ENCODE measurements around the gene RNF220. TPM values are rescaled to one million over a fixed set of nuclear protein-coding genes. Genes with fewer than 3 reads are reported as not detected.

The RNF220 gene
- total RNA-seq, 1 donor from 2014 or later: 84.4 TPM

- Mint-ChIP-seq H3K27ac (ENCODE audit: unreplicated experiment) (no peak overlapping the region), H3K36me3 (ENCODE audit: unreplicated experiment) (no peaks in the 10 kb centered on the region), H3K27me3 (ENCODE audit: unreplicated experiment) (peaks cover 72% of the 10 kb centered on the region), H3K4me1 (ENCODE audit: unreplicated experiment) (peaks cover 2% of the 10 kb centered on the region), H3K9me3 (ENCODE audit: unreplicated experiment) (no peaks in the 10 kb centered on the region), H3K4me3 (ENCODE audit: unreplicated experiment) (no peak overlapping the region)
- TF ChIP-seq, protein P1, sequence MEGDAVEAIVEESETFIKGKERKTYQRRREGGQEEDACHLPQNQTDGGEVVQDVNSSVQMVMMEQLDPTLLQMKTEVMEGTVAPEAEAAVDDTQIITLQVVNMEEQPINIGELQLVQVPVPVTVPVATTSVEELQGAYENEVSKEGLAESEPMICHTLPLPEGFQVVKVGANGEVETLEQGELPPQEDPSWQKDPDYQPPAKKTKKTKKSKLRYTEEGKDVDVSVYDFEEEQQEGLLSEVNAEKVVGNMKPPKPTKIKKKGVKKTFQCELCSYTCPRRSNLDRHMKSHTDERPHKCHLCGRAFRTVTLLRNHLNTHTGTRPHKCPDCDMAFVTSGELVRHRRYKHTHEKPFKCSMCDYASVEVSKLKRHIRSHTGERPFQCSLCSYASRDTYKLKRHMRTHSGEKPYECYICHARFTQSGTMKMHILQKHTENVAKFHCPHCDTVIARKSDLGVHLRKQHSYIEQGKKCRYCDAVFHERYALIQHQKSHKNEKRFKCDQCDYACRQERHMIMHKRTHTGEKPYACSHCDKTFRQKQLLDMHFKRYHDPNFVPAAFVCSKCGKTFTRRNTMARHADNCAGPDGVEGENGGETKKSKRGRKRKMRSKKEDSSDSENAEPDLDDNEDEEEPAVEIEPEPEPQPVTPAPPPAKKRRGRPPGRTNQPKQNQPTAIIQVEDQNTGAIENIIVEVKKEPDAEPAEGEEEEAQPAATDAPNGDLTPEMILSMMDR (IDR thresholded peaks at IDR 0.05): no peak
- no peak for DNase-seq (ENCODE audit: extremely low spot score, unreplicated experiment)
Observed at GRCh38 chr1:44543064-44543744, 138.1 kb downstream of the RNF220 start.

DNA sequence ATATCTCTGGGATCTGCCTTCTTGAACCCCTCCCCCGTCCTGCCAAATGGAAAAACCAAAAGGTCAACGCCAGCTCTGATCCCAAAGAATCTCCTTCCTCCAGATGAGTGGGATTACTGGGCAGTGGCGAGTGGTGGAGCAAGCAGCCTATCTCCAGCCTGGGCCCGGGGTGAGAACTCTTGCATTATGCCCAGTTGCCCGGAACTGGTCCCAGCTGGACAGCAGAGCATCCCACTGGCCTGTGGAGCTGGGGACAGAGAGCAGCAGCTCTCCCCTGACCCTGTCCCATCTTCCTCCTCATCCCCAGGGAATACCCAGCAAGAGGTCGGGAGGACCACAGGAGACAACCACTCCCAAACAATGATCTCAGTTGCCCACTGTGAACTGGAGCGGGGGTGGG, 138.7 kb downstream of the RNF220 start:
- H3K27me3 Mint-ChIP-seq (ENCODE audit: unreplicated experiment): peaks cover 72% of the 10 kb centered on the region
- peaks cover 2% of the 10 kb centered on the region for H3K4me1 Mint-ChIP-seq (ENCODE audit: unreplicated experiment)
- TF ChIP-seq, protein P1 (IDR thresholded peaks at IDR 0.05): no peak
- H3K4me3 Mint-ChIP-seq (ENCODE audit: unreplicated experiment): no peak overlapping the region
- H3K36me3 Mint-ChIP-seq (ENCODE audit: unreplicated experiment): no peaks in the 10 kb centered on the region
- no peaks in the 10 kb centered on the region for H3K9me3 Mint-ChIP-seq (ENCODE audit: unreplicated experiment)
- no peak overlapping the region for H3K27ac Mint-ChIP-seq (ENCODE audit: unreplicated experiment)
- DNase-seq (ENCODE audit: extremely low spot score, unreplicated experiment): no peak

- no peak overlapping the region for H3K27ac Mint-ChIP-seq (ENCODE audit: unreplicated experiment)
- peaks cover 2% of the 10 kb centered on the region for H3K4me1 Mint-ChIP-seq (ENCODE audit: unreplicated experiment)
- H3K27me3 Mint-ChIP-seq (ENCODE audit: unreplicated experiment): peaks cover 70% of the 10 kb centered on the region
- no peak overlapping the region for H3K4me3 Mint-ChIP-seq (ENCODE audit: unreplicated experiment)
- TF ChIP-seq, protein P1 (IDR thresholded peaks at IDR 0.05): no peak
- DNase-seq (ENCODE audit: extremely low spot score, unreplicated experiment): no peak
- no peaks in the 10 kb centered on the region for H3K9me3 Mint-ChIP-seq (ENCODE audit: unreplicated experiment)
- H3K36me3 Mint-ChIP-seq (ENCODE audit: unreplicated experiment): no peaks in the 10 kb centered on the region
Observed at GRCh38 chr1:44544960-44545359, 139.9 kb downstream of the RNF220 start.

DNA sequence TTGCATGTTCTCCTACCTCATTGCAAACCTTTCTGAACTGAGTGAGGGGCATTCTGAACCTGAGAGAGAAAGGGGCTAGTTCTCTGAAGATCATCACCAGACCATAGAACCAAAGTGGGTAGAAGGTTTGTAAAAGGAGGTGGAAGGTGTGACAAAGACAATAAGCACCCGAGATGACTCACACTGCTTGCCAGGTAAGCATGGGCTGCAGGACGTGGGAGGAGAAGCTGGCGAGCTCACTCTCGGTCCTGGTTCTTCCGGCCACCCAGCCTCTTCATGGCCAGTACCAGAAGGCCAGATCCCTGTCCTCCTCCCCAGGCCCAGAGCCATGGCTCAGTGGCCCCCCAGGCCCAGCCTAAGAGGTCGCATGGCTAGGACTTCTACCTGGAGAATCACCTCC, 140.9 kb downstream of the RNF220 start:
- no peak overlapping the region for H3K27ac Mint-ChIP-seq (ENCODE audit: unreplicated experiment)
- peaks cover 2% of the 10 kb centered on the region for H3K4me1 Mint-ChIP-seq (ENCODE audit: unreplicated experiment)
- H3K27me3 Mint-ChIP-seq (ENCODE audit: unreplicated experiment): peaks cover 62% of the 10 kb centered on the region
- DNase-seq (ENCODE audit: extremely low spot score, unreplicated experiment): no peak
- H3K36me3 Mint-ChIP-seq (ENCODE audit: unreplicated experiment): no peaks in the 10 kb centered on the region
- H3K4me3 Mint-ChIP-seq (ENCODE audit: unreplicated experiment): no peak overlapping the region
- H3K9me3 Mint-ChIP-seq (ENCODE audit: unreplicated experiment): no peaks in the 10 kb centered on the region
- TF ChIP-seq, protein P1 (IDR thresholded peaks at IDR 0.05): no peak

GRCh38 chr1:44546403-44547053, 141.5 kb downstream of the RNF220 start:
- DNase-seq (ENCODE audit: extremely low spot score, unreplicated experiment): no peak
- H3K4me3 Mint-ChIP-seq (ENCODE audit: unreplicated experiment): no peak overlapping the region
- H3K9me3 Mint-ChIP-seq (ENCODE audit: unreplicated experiment): no peaks in the 10 kb centered on the region
- TF ChIP-seq, protein P1 (IDR thresholded peaks at IDR 0.05): no peak
- no peak overlapping the region for H3K27ac Mint-ChIP-seq (ENCODE audit: unreplicated experiment)
- H3K4me1 Mint-ChIP-seq (ENCODE audit: unreplicated experiment): peaks cover 2% of the 10 kb centered on the region
- H3K36me3 Mint-ChIP-seq (ENCODE audit: unreplicated experiment): no peaks in the 10 kb centered on the region
- H3K27me3 Mint-ChIP-seq (ENCODE audit: unreplicated experiment): peaks cover 58% of the 10 kb centered on the region

Data from osteocyte (in vitro differentiated cells).